SW 1271 (cell line): ENCODE data around the gene MCUR1.
"Not testable (repeated sequence)": the region's sequence is repeated elsewhere in the genome, so short reads cannot be mapped to it uniquely, and the experiment has no call there.

Source experiments
- DNase-seq, 2 experiments: peaks; one replicate each; lab custom pipeline; 2025; lab: John Stamatoyannopoulos, UW

MCUR1 gene

DNA sequence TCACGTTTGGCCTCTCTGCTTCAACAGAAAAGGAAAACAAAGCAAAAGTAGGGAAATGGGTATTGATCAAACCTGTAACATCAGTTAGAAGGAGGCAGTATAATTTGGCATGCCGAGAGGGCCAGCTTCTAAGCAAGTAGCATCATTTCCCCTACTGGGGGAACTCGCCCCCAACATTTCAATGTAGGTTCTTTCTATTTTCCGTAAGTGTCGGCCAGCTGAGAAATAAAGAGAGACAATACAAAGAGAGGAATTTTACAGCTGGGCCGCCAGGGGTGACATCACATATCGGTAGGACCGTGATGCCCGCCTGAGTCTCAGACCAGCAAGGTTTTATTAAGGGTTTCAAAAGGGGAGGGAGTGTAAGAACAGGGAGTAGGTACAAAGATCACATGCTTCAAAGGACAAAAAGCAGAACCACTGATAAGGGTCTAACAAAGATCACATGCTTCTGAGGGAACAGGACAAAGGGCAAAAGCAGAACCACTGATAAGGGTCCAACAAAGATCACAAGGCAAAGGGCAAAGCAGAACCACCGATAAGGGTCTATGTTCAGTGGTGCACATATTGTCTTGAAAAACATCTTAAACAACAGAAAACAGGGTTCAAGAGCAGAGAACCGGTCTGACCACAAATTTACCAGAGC lies 14.4 kb upstream of the MCUR1 start:
- not testable (repeated sequence) for DNase-seq

DNA sequence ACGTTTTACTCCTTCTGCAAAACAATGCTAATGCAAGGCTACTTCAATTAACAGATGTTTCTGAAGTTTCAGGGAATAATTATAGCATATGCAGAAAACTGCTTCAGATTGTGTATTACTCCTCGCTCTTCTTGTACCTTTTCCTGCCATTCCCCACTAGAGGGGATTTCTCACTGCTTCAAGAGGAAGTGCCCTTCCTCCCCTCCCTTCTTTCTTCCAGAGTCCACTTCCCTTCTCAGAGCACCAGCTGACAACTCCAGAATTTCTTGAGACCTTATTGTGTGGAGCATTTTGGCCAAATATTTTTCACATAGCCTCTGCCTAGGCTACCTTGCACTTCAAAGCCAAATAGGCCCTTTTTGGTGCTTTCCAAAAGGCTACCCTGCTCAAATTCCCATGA lies 12.7 kb upstream of the MCUR1 start:
- no peak for DNase-seq

- no peak for DNase-seq
These were observed 11.5 kb upstream of the MCUR1 start for GRCh38 chr6:13825871-13826270.

DNA sequence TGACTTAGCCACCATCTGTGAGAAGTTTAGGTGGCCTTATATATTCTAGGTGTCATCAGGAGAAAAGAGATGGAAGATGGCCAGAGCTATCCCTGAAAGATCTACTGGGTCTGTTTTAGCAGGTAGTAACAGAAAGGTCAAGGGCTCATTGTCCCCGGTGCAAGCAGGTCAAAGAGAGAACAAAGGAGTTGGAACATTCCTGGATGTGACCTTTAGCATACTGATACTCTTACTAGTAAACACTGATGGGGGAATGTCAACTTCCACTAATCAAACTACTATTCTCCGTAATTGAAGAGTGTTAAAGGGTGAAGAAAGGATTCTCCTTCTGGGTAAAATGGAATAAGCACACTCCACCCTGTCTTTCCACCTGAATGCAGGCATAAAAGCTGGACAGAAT lies 4.0 kb upstream of the MCUR1 start:
- no peak for DNase-seq

- no peak for DNase-seq
These were observed 700 bp upstream of the MCUR1 start for GRCh38 chr6:13814938-13815575.

- DNase-seq: peak; percentile 48 to 86
These were observed 659 bp downstream of the MCUR1 start for GRCh38 chr6:13813621-13814175.

DNA sequence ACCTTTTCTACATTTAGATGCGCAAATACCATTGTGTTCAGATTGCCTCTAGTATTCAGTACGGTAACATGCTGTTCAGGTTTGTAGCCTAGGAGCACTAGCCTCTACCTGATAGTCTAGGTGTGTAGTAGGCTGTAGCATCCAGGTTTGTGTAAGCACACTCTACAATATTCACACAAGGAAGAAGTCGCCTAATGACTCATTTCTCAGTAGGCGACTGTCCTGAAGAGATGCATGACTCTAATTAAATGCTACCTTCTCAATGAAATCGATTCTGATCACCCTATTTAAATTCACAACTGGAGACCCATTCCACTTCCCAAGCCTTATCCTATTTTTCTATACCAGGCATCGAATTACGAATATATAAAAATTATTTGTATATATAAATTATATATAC lies 1.3 kb downstream of the MCUR1 start:
- DNase-seq: no peak

DNA sequence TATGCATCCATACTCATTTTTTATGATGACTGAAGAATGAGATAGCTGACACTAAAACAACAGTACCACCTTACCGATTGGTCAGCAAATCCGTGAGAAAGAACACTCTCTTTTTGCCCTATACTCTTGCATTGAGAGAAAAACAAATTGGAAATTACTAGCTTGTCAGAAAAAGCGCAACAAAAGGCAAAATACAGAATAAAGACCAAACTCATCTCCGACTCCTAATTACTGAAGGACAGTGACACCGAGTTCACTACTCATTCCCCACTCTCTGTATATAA lies 2.1 kb downstream of the MCUR1 start:
- DNase-seq: no peak

- no peak for DNase-seq
These were observed 2.6 kb downstream of the MCUR1 start for GRCh38 chr6:13811627-13812358.

DNA sequence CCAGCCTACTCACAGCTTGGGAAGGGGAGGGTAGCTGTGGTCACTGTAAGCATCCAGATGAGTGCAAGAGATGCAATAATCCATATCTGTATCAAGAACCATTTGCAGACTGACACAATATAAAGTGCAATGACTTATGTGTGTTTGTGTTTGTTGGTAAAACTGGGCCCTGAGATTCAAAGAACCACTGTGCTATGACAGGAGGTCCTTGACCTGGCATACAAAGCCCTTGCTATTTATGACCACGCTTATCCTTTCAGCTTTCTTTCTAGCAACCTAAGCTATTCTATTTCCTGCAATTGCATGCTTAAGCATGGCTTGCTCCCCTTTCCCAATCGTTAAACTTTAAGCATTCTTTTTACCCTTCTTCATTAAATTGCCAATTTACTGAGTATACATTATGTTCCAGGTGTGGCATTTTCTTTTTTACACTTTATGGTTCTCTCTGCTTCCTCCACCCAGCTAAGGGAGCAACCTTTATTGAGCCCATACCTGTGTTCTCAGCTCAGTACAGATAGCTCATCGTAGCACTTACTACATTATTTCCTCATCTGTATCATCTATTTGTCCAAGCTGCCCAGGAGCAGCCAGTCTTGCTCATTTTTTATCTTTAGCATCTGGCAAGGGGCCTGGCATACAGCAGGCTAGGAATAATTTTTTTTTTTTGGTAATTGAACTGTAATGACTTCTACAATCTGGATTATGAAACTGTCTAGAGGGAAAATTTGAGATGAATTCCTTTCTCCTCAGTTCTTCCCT lies 3.5 kb downstream of the MCUR1 start:
- no peak for DNase-seq

- no peak for DNase-seq
These were observed 5.6 kb downstream of the MCUR1 start for GRCh38 chr6:13808801-13809200.

GRCh38 chr6:13807696-13808095 lies 6.7 kb downstream of the MCUR1 start:
- DNase-seq: no peak

- no peak for DNase-seq
These were observed 10.8 kb downstream of the MCUR1 start for GRCh38 chr6:13803581-13803980.

DNA sequence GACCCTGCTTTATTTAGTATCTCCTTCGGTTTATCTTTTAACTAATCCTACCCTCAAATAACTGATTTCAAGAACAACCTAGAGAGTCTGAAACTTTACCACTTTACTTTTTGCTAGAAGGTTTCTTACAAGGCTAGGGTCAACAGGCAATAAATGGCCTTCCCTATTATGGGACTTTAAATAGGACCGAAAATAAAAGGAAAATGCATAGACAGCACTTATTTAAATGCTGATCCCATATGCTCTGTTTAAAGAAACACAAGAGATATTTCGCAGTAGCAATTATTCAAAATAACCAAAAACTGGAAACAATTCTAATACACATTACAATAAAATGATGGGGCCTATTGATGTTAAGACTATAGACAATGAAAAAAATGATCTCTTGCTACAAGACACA lies 13.7 kb downstream of the MCUR1 start:
- no peak for DNase-seq

DNA sequence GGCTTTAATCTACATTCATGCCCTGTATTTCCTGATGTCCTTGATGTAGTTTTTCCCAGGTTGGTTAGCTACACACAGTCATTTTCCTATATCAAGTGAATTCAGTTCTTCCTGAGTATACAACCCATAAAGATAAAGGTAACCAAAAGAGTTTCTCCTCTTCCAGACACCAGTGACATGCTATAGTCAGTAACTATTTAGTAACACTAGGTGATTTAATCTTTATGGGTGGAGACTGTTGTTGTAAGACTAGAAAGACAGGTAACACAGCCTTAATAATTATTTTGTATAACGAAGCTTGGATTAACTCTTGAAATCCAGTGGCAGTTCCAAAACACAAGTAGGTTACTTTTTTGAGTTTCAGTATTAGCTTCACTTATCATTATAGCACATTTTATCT lies 17.6 kb downstream of the MCUR1 start:
- no peak for DNase-seq

GRCh38 chr6:13795041-13795750 lies 19.2 kb downstream of the MCUR1 start:
- DNase-seq: peak; percentile 26 to 77

- DNase-seq: no peak
These were observed 20.2 kb downstream of the MCUR1 start for GRCh38 chr6:13794184-13794583.

- DNase-seq: no peak
These were observed 24.6 kb downstream of the MCUR1 start for GRCh38 chr6:13789746-13790145.

- no peak for DNase-seq
These were observed 25.5 kb downstream of the MCUR1 start for GRCh38 chr6:13788820-13789219.

DNA sequence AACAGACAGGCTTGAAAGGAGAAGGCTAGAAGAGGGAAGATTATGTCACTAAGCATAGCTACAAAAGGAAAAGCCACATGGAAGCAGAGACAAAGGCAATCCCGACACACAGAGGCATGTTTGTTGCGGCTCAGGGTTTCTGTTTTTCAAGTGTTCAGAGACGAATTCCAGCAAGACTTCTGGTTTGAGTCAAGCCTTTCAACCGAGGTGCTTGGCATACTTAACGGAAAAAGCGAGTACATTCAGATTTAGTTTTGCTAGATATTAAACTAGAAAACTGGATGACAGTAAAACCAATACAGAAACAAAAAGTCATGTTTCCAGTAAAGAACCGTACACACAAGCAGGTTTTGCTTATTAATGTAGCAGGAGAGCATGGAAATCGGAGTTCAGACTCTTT lies 27.2 kb downstream of the MCUR1 start:
- DNase-seq: no peak

DNA sequence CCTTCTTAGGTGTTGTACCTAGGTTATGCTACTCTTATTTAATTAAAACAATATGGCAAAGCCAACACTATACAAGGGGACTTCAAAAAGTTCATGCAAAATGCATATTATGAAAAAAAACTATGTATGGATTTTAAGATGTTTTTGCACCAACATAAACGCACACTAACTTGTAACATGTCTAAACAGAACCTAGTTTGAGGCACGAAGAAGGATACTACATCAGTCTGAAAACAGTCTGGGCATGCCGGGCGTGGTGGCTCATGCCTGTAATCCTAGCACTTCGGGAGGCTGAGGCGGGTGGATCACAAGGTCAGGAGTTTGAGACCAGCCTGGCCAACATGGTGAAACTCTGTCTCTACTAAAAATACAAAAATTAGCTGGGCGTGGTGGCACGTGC lies 34.2 kb downstream of the MCUR1 start:
- DNase-seq: not testable (repeated sequence)

DNA sequence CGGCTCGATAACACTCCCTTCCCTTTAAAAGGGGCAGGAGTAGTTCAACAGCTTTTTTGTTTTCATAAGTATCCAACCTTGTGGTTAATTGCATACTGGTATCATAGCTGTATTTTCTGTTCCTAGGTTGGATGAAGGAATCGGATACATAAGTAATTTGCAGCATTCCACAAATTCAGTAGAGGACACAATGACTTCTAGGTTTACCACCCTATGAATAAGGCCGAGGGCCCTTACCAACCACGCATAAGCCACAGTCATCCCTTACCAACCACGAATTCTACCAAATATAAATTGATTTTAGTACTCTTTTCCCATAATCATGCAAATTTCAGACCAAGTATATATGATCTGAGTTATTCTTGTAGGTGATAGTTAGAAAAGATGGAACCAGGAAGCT lies 36.3 kb downstream of the MCUR1 start:
- DNase-seq: no peak
